ENCODE measurements around the gene GADD45A. TPM values are rescaled to one million over a fixed set of nuclear protein-coding genes. Genes with fewer than 3 reads are reported as not detected.

GADD45A gene
- total RNA-seq, 2 experiments from 2014 or later, result 30.2 to 33.7 TPM

GRCh38 chr1:67736750-67737149, 51.7 kb downstream of the GADD45A start:
- no peak overlapping the region for H3K27ac Mint-ChIP-seq
- H3K4me3 Mint-ChIP-seq, result no peak overlapping the region
- H3K4me1 Mint-ChIP-seq, result peaks cover 21% of the 10 kb centered on the region
- no peaks in the 10 kb centered on the region for H3K9me3 Mint-ChIP-seq (ENCODE audit: low read depth)
- peaks cover 2% of the 10 kb centered on the region for H3K27me3 Mint-ChIP-seq
- ATAC-seq, result no peak
- H3K36me3 Mint-ChIP-seq, result no peaks in the 10 kb centered on the region
- no peak for DNase-seq
- CTCF ChIA-PET, result interaction anchor here (1.2 to 2.2 kb wide), 2 partner anchors 9 to 24 kb away, joined by 3 to 10 read pairs; no protein-coding TSS in a partner anchor

DNA sequence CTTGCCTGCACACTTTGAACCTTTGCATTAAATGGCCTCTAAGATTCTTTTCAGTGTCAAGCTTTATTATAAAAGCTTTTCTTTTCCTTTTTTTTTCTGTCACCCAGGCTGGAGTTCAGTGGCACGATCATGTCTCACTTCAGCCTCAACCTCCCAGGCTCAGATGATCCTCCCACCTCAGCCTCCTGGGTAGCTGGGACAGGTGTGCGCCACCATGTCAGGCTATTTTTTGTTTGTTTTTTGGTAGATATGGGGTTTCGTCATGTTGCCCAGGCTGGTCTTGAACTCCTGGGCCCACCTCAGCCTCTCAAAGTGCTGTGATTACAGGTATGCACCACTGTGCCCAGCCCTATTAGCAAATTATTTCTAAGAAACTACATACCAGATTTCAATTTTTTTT, 52.9 kb downstream of the GADD45A start:
- no peak for ATAC-seq
- H3K4me1 Mint-ChIP-seq, result peaks cover 20% of the 10 kb centered on the region
- H3K27me3 Mint-ChIP-seq, result peaks cover 5% of the 10 kb centered on the region
- H3K27ac Mint-ChIP-seq, result no peak overlapping the region
- no peak overlapping the region for H3K4me3 Mint-ChIP-seq
- H3K9me3 Mint-ChIP-seq (ENCODE audit: low read depth), result no peaks in the 10 kb centered on the region
- DNase-seq, result no peak
- CTCF ChIA-PET, result interaction anchor here (1.2 to 2.6 kb wide), 4 partner anchors 8 to 59 kb away, joined by 3 to 10 read pairs (median 4); no protein-coding TSS in a partner anchor
- H3K36me3 Mint-ChIP-seq, result no peaks in the 10 kb centered on the region

Other genes with a start within 250 kb of the GADD45A start
- gene GNG12, start 148.3 kb downstream of the GADD45A start, total RNA-seq, result under 1 TPM in 1 of 2 experiments, not detected in 1; 0.33 TPM

Measured in activated CD8-positive, alpha-beta memory T cell treated with anti-CD3 and anti-CD28 coated beads, Interleukin-2, amount 10 ng/mL, durations not matched to agents 7 days and 5 days (primary cell).